Gastrocnemius medialis (tissue), 4 donors: ENCODE data around the gene GPR139. TPM values are rescaled to one million over a fixed set of nuclear protein-coding genes. Genes with fewer than 3 reads are reported as not detected.

Experiments used
- ATAC-seq, 2 donors: fragments of 150-250 bp; one replicate each; pipeline ENCODE4 v1.9.1; 2016
- DNase-seq, 2 donors: peaks; one replicate each; pipeline ENCODE4 v3.0.0-alpha.2; 2019
- H3K27ac ChIP-seq, 4 donors: fragments of 200-600 bp; sonication (generic); 1 replicate in 1 of 4; 2 replicates in 3 of 4; pipeline ENCODE4 v1.5.1; 2016 to 2018; ENCODE audit warnings: mild to moderate bottlenecking in 2 of 4, moderate library complexity in 1 of 4
- H3K27me3 ChIP-seq, 3 donors: fragments of 200-600 bp; sonication (generic) in 2 of 3; 1 replicate in 1 of 3; 2 replicates in 2 of 3; pipeline versions ENCODE4 v1.5.1 to v1.6.0; 2016 to 2019; ENCODE audit warnings: mild to moderate bottlenecking in 1 of 3, moderate library complexity in 1 of 3
- H3K36me3 ChIP-seq, 2 donors: fragments of 200-600 bp; sonication (generic) in 1 of 2; one replicate each; pipeline ENCODE4 v1.5.1; 2017 to 2018
- H3K4me1 ChIP-seq, 2 donors: fragments of 200-600 bp; sonication (generic) in 1 of 2; one replicate each; pipeline ENCODE4 v1.5.1; 2016 to 2017; ENCODE audit warnings: mild to moderate bottlenecking in 2 of 2
- H3K4me3 ChIP-seq, 4 donors: fragments of 200-600 bp; sonication (generic) in 3 of 4; 1 replicate in 1 of 4; 2 replicates in 3 of 4; pipeline ENCODE4 v1.5.1; 2016 to 2019; ENCODE audit warnings: mild to moderate bottlenecking in 2 of 4
- H3K9me3 ChIP-seq, 3 donors: fragments of 200-600 bp; sonication (generic) in 2 of 3; 1 replicate in 1 of 3; 2 replicates in 2 of 3; pipeline ENCODE4 v1.5.1; 2016 to 2019
- POLR2A ChIP-seq, 2 donors: fragments of 450-650 bp; IDR thresholded peaks; one replicate each; pipeline ENCODE4 v1.6.1; 2017; ENCODE audit warnings: antibody characterized with exemption in 2 of 2, mild to moderate bottlenecking in 2 of 2, moderate library complexity in 2 of 2
- in situ Hi-C, 4 donors: fragments of 200-750 bp; cut with MboI; loops; one replicate each; pipeline versions ENCODE4 v1.15.0 to v1.8.0; 2017; ENCODE audit warnings: low sequenced_read_pairs in 4 of 4
- intact Hi-C: fragments of 100-400 bp; cut with DNase I; formaldehyde crosslinking; loops from one replicate; pipeline ENCODE4 v1.15.1; 2023; ENCODE audit warnings: low total_unique reads
- total RNA-seq, 4 donors: library from RNA; depleted of rRNA; stranded (reverse); fragments of >200 nt; gene quantifications; one replicate each; pipeline versions ENCODE4 v1.1.0 to v1.2.3, GENCODE V29; 2016
- TF ChIP-seq, protein P1 (sequence below), 5 experiments: fragments of 450-650 bp in 3 of 5; fragments of 200-600 bp in 2 of 5; sonication (generic) in 2 of 5; IDR thresholded peaks in 4 of 5; conservative IDR thresholded peaks in 1 of 5; 1 replicate in 4 of 5; 2 replicates in 1 of 5; pipeline ENCODE4 v1.5.1; 2016 to 2019; ENCODE audit warnings: antibody characterized with exemption in 5 of 5, mild to moderate bottlenecking in 3 of 5, moderate library complexity in 3 of 5

Gene GPR139
- total RNA-seq = not detected

DNA sequence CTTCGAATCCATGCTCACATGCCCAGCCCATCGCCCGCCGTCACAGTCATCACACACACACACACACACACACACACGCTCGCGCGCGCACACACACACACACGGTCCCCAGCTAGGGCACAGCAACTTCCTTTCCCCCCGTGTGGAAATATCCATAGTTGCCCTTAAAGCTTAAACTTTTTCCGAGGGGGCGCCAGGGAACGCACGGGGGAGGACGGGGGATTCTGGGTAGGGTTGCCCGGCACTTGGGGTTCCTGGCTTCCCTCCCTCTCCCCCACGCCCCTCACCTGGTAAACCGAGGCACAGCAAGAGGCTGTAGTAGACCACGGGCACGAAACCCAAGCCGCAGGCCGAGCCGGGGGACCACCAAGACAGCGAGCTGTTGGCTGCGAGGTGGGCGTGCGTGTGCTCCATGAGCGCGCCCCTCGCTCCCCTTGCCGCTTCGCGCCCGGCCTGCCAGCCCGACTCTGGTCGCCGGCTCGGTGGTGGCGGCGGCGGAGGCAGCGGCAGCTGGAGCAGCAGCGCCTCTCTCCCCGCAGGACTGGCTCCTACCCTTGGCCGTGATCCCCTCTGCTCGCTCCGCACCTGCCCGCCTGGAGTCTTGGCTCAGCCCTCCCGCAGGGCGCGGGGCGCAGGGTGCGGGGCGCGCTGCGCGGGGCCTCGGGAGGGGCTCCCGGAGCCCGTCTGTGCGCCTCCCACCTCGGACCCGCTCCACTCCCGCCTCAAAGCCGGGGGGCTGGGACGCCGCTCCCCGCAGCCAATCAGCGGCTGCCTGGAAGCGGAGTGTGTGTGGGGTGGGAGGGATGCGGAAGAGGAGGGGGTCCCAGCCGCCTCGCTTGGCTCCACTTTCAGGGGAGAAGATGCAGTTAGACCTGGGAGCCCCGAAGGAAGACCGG, at the start of gene GPR139:
Gene GPR139 (minus strand): TSS at position 688 of the 896 bp plus-strand sequence. CDS start 274 bp downstream, at position 414.
- DNase-seq (no peak), ATAC-seq (no peak)
- Histone ChIP-seq H3K27me3 (peaks cover 5 to 13% (median 6%) of the 10 kb centered on the region in 3 donors), H3K9me3 (no peaks in the 10 kb centered on the region), H3K4me3 (no peak within 1 kb of the TSS), H3K36me3 (no peaks in the 10 kb centered on the region), H3K27ac (no peak within 1 kb of the TSS), H3K4me1 (no peaks in the 10 kb centered on the region)
- intact Hi-C loops = no loop called here
- no peak for TF ChIP-seq POLR2A (IDR thresholded peaks at IDR 0.05)
- TF ChIP-seq, protein P1, sequence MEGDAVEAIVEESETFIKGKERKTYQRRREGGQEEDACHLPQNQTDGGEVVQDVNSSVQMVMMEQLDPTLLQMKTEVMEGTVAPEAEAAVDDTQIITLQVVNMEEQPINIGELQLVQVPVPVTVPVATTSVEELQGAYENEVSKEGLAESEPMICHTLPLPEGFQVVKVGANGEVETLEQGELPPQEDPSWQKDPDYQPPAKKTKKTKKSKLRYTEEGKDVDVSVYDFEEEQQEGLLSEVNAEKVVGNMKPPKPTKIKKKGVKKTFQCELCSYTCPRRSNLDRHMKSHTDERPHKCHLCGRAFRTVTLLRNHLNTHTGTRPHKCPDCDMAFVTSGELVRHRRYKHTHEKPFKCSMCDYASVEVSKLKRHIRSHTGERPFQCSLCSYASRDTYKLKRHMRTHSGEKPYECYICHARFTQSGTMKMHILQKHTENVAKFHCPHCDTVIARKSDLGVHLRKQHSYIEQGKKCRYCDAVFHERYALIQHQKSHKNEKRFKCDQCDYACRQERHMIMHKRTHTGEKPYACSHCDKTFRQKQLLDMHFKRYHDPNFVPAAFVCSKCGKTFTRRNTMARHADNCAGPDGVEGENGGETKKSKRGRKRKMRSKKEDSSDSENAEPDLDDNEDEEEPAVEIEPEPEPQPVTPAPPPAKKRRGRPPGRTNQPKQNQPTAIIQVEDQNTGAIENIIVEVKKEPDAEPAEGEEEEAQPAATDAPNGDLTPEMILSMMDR (IDR thresholded peaks at IDR 0.05 in 4 of 5, conservative IDR thresholded peaks at IDR 0.05 in 1 of 5) = no peak
- in situ Hi-C loops = no loop called here

DNA sequence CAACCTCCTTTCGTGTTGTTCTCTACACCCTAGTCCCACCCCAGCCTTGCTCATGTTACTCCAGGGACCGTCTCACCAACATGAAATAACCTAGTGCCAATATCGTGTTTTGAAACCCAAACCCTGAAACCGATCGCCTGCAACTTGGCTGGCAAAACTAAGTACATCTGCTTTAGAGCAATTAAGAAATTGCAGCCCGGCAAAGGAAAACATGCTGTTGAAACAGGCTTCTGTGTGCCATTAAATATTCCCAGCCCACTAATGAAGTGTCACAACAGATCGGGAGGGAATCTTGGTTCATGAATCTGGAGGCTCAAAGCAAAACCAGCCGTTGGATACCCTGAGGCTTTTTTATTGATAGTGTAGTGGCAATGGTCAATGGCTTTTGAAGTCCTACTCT, 48.3 kb upstream of the GPR139 start:
- H3K4me3 ChIP-seq = no peak overlapping the region
- no peaks in the 10 kb centered on the region for H3K9me3 ChIP-seq
- intact Hi-C loops (no loop called here), in situ Hi-C loops (no loop called here)
- no peak for DNase-seq
- H3K36me3 ChIP-seq = no peaks in the 10 kb centered on the region
- no peak overlapping the region for H3K27ac ChIP-seq
- TF ChIP-seq, protein P1 (IDR thresholded peaks at IDR 0.05 in 4 of 5, conservative IDR thresholded peaks at IDR 0.05 in 1 of 5) = no peak
- TF ChIP-seq POLR2A (IDR thresholded peaks at IDR 0.05) = no peak
- no peak for ATAC-seq
- no peaks in the 10 kb centered on the region for H3K4me1 ChIP-seq
- H3K27me3 ChIP-seq = no peaks in the 10 kb centered on the region

DNA sequence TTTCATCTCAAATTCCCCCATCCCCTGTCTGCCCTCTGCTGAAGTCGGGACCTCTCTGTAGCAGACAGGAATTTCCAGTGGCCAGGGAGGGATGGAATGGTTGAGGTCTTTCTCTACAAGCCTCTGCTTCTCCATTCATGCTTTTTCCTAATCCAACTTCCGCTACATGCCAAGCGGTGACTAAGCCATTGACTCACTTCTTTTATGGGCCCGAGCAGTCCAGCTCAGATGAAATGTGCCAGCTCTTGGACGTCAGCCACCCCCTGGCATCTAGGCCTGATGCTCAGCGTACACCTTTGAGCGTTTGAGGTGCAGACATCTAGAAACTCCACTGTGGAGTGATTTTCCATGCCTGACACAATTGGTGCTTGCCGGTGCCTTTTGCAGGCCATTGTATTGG, 40.7 kb upstream of the GPR139 start:
- Histone ChIP-seq H3K27ac (no peak overlapping the region), H3K36me3 (no peaks in the 10 kb centered on the region), H3K27me3 (no peaks in the 10 kb centered on the region), H3K4me3 (no peak overlapping the region), H3K9me3 (no peaks in the 10 kb centered on the region), H3K4me1 (no peaks in the 10 kb centered on the region)
- ATAC-seq (no peak), DNase-seq (no peak)
- TF ChIP-seq, protein P1 (IDR thresholded peaks at IDR 0.05 in 4 of 5, conservative IDR thresholded peaks at IDR 0.05 in 1 of 5) = no peak
- TF ChIP-seq POLR2A (IDR thresholded peaks at IDR 0.05) = no peak
- intact Hi-C loops = no loop called here
- in situ Hi-C loops = no loop called here

DNA sequence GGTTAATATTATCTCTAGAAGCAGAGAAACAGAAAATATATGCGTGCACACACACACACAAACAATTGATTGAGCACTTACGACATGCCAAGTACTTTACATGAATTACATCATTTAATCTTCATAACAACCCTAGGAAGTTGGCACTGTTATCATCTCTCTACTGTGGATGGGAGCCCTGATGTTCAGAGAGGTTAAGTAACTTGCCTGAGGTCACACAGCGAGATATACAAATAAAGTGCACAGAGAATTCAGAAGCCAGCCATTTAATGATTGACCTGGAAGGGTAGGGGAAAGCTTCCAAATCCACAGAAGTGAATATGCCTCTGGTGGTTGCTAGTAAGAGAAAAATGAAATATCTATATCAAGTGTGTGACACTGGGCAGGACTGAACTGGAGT, 37.5 kb upstream of the GPR139 start:
- in situ Hi-C loops (no loop called here), intact Hi-C loops (no loop called here)
- TF ChIP-seq POLR2A (IDR thresholded peaks at IDR 0.05) = no peak
- TF ChIP-seq, protein P1 (IDR thresholded peaks at IDR 0.05 in 4 of 5, conservative IDR thresholded peaks at IDR 0.05 in 1 of 5) = no peak
- ATAC-seq (no peak), DNase-seq (no peak)
- no peak overlapping the region for H3K4me3 ChIP-seq
- H3K9me3 ChIP-seq = no peaks in the 10 kb centered on the region
- no peaks in the 10 kb centered on the region for H3K4me1 ChIP-seq
- no peak overlapping the region for H3K27ac ChIP-seq
- H3K27me3 ChIP-seq = no peaks in the 10 kb centered on the region
- no peaks in the 10 kb centered on the region for H3K36me3 ChIP-seq
